T-helper 1 cell treated with Interleukin-12 subunit alpha and Interleukin-12 subunit beta and Interleukin-4 antibody, amounts not matched to agents 30 ng/mL and 1 ng/mL, for 36 hours (primary cell): ENCODE results near the gene ZMYM3. TPM values are rescaled to one million over a fixed set of nuclear protein-coding genes. Genes with fewer than 3 reads are reported as not detected.

ENCODE experiments used
- intact Hi-C: fragments of 100-400 bp; cut with micrococcal nuclease; formaldehyde crosslinking; loops from one replicate; pipeline ENCODE4 v1.15.1; 2024
- total RNA-seq: library from RNA; stranded (reverse); gene quantifications from 2 replicates; pipeline ENCODE4 v1.2.3, GENCODE V29; 2022

Gene ZMYM3
- total RNA-seq, 1 donor from 2014 or later = 16.3 TPM

DNA sequence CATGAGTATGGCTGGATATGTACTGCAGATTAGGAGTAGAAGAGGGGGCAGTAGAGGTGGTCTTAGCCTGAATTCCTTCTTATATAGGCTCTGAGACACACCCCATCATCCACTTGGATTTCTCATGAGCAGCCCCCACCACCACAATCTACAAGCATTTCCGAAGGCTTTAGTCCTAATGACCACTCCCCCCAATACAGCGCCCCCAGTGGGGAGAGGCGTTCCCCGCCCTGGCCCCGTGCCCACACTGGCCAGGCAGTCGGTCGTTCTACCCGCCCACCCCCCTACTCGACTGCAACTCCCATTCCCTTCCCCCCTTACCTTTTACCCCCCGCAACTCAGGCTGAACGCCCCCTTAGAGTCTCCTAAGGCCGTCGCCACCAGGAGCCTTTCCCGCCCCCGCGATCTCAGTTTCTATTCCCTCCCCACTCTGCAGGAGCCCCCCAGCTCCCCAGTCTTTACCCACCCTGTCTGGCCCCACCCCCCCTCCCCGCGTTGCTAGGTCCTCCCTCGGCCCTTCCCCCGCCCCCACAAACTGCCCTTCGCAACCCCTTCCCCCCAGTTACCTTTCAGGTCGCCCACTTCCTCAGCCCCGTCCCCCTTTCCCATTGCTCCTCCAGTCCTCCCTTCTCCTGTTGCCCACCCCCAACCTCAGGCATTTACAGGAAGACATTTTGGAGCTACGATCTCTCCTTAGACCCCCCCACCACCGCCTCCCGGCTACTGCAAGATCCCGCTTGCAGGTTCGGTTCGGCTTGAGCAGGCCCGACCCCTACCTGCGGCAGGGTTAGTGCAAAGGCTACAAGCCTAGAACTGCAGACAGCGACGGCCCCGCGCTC is 468 bp downstream of the ZMYM3 start:
- intact Hi-C loops = loop anchor here (1.0 to 10.0 kb wide), 7 partner anchors 30 to 1119 kb away; partner anchors contain the start of genes FOXO4, IGBP1, NONO and SNX12

DNA sequence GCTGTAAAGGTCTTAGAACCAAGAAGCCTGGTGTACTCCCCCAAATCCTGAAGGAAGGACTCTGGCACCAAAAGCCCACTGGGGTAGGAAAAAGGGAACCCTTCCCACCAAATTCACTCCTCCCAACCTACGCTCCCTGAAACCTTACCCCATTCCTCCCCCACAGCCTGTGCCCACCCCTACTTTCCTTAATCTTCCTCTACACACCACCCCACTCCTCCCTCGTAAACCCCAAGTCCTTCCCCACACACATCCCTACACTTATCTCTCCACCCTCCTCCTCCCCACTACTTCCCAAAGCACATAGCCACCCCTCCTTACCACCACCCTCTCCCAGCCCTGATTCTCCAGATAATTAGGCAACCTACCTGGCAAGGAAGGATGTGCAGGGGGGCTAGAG is 1.7 kb downstream of the ZMYM3 start:
- intact Hi-C loops = loop anchor here (10.0 kb wide), 2 partner anchors 157 to 1117 kb away; partner anchors contain the start of genes FOXO4 and IGBP1

DNA sequence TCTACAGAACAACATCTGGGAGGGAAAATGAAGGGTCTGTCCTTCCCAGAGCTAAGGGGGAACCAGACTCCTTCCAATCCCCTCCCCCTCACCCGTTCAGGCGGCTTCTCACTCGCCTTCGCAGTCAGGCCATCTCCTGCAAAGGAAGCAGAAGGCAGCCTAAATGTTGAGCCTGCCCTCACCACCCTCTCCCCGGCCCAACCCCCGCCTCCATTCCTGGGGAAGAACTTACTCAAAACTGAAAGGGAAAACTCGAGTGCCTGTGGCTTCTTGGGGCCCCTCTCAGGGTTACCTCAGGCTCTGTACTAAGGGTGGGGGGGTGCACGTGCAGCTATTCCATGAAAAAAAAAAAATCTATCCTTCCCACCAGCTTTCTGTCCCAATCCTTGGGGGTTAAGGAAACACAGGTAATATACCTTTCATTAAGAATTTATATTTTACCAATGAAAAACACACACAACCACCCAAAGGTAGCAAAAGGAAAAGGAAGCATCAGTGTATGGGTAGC is 2.4 kb downstream of the ZMYM3 start:
- intact Hi-C loops = loop anchor here (10.0 kb wide), 2 partner anchors 157 to 1117 kb away; partner anchors contain the start of genes FOXO4 and IGBP1

DNA sequence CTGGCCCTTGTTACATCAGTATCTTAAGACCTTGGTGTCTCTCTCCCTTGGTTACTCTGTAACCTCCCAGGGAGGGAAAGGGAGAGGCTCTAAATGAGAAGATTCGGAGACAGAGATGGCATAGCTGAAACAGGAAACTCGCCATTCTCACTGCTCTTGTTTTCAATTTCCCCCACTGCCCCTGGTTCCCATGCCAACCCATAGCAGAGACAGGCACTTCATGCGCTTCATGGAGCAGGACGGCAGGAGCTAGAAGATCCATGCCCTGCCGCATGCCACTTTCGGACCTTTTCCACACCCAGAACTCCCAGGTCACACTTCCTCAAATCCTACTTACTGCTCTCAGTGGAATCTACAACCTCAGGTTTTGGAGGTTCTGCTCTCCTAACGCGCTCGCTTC is 3.1 kb downstream of the ZMYM3 start:
- intact Hi-C loops = loop anchor here (10.0 kb wide), 2 partner anchors 156 to 1116 kb away; partner anchors contain the start of genes FOXO4 and IGBP1

DNA sequence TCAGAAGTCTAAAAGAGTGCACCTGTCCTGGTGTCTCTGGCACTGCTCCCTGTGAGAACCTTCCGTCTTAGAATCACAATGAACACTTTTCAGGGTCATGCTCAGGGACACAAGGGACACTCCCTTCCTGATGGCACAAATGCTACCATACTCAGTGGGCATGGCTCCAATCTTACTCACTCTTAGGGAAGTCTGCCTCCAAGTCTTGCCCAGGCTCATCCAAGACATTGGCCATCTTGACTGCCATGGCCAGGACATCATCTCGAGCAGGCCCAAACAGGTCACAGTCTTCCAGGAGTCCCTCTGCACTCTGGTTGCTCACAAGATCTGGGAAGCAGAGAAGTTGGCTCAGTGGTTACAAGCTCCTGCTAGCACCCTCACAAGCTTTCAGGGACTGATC is 8.8 kb downstream of the ZMYM3 start:
- intact Hi-C loops = no loop called here

DNA sequence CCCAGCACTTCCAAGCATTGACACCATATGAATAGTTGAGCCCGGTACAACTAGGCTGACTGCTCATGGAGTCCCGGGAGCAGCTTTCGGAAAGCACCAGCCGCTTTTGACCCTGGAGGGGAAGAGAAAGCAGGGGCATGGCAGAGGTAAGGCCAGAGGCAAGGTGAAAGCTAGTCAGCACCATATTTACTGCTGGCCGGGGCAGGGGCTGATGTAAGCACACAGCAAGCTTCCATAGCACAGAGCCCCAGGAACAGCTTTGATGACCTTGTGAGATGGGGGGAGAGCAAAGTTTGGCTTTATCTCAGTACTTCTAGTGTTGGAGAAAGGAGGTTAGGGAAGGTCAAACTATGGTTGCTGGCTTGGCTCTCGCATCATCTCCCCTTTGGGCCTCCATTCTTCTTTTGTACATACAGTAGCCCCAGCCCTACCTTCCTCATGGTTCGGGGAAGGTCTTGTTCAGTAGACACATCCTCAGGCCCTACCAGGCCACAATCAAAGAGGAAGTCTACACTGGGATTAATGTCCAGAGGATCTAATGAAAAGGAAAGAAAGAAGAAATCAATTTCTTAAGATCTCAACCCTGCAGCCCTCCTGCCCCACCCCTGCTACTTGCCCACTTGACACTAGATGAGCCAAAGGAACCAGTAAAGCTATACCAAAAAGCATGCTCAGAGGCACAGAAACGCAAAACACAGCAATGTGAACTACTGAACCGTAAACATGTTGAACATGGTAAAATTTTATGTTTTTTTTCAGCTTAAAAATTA is 9.4 kb downstream of the ZMYM3 start:
- intact Hi-C loops = no loop called here

DNA sequence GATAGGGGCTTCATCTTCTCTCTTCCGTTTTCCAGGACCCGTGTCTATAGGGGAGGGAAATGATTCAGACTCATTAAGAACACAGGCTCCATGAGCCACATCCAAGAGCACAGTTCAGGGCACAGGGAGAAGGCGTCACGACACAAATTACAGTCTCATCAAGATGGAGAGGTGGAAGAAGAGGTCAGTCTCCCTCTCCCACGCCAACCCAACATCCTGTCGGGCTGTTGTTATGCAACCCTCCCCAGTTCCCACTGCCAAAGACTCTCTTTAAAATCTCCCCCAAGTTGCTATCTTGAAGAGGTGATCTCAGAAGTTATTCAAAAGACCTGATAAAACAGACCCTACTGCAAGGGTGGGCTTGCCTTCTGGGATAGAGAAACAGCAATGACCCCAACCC is 12.6 kb downstream of the ZMYM3 start:
- intact Hi-C loops = no loop called here

DNA sequence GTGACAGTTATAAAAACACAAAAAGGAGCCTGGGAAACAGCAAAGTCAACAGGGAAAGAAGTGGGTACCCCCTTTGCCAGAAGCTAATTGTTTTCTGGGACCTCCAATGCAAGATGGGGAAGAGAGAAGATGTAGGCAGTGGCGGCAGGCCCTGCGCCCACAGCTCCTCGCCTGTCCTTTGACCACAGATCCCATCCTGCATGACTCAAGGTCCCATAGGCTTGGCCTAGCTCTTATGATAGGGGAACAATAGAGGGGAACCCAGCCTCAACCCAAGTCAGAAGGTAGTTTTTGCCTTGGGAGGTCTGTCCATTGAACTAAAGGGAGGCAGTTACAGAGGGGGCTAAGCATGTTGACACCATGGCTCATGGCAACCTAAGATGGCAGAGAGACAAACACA is 14.2 kb downstream of the ZMYM3 start:
- intact Hi-C loops = no loop called here

DNA sequence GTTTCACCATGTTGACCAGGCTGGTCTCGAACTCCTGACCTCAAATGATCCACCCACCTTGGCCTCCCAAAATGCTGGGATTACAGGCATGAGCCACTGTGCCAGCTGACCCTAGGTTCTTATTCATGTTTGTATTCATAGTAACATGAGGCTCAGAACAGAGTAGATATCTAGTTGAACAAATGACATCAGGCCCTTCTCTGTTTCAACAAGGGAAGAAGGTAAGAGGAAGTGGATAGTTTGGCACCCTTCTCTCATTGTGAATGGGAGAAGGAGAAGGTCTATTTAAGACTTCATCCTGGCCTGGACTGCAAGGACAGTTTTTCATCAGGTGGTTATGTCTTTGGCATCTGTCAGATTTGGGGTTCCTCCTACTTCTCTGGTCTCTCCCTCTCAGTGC is 17.1 kb downstream of the ZMYM3 start:
- intact Hi-C loops = no loop called here

DNA sequence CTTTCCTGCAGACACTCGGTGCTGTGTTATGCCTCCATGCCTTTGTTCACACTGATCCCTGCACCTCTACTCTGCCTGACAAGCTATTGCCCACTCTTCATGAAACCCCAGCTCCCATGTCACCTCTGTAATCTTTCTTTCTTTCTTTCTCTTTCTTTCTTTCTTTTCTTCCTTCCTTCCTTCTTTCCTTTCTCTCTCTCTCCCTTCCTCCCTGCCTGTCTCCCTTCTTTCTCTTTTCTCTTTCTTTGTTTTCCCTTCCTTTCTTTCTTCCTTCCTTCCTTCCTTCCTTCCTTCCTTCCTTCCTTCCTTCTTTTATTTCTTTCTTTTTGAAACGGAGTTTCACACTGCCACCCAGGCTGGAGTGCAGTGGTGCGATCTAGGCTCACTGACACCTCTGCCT is 18.5 kb downstream of the ZMYM3 start:
- intact Hi-C loops = no loop called here

DNA sequence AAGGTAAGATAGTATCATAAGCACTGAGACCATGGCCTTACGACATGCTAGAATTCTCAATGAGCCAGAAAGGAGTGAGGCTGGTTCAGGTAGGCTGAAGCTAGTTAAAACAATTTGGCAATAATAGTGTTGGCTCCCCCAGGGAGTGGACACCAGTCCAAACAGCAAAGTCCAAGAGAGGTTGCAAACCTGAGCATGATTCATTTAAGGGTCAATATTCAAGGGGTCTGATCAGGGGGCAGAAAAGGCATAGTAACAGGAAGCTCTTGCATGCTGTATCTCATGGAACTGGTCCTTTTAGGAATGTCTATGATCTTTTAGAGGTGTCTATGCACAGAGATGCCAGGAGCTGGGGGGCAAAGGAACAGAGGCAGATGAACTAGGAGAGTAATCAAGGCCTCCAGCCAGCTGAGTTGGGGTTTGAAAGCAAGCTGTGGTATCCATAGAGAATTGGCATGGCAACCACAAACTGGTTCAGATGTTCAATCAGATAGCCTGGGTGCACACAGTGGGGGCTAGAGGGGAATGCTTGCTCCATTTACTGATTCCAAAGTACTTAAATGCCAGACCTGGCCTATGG is 25.8 kb downstream of the ZMYM3 start:
- intact Hi-C loops = no loop called here

DNA sequence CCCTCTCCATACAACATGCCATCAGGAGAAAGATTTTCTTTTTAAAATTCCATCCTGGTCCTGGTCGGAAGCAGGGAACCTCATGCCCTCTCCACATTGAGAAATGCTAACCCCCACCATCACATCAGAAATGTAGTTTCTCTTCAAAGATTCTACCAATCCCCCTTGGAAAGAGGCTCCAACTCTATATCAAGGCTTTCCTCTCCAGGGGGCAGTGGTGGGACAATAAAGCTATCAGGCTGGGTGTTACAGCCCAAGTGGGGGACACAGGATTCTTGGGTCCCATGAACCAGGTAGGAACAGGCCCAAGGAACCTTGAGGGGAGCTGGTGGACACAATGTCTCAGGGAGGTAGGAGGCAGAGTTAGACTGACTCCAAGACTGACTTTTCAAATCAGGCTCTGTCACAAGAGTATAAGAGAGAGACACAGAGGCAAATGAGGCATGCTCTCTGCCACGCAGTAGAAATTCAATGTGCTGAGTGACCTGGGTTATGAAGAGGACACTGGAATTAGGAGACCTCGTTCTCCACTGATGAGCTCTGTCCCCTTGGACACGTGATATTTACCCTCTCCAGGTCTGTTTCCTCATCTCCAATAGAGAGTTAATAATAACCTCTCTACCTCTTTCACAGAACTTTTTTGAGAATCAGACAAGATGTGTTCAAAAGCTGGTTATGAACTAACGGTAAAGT is 26.4 kb downstream of the ZMYM3 start:
- intact Hi-C loops = no loop called here

DNA sequence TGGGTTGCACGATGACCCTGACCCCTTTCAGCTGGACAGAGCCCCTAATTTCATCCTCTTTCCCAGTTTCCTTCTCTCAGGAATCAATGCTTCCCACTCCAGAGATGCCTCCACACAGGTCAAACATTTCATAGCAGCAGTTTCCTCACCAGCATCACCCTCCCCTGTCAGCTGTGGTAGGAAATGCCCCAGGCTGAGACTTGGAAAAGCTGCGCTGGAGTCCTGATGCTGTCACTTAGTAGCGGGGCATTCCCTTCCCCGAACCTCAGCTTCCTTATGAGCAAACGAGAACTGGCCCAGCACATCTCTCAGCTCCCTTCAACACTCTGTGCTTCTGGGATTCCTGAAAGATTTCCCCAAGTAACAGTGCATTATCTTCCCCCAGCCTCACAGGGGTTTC is 28.3 kb downstream of the ZMYM3 start:
- intact Hi-C loops = no loop called here

DNA sequence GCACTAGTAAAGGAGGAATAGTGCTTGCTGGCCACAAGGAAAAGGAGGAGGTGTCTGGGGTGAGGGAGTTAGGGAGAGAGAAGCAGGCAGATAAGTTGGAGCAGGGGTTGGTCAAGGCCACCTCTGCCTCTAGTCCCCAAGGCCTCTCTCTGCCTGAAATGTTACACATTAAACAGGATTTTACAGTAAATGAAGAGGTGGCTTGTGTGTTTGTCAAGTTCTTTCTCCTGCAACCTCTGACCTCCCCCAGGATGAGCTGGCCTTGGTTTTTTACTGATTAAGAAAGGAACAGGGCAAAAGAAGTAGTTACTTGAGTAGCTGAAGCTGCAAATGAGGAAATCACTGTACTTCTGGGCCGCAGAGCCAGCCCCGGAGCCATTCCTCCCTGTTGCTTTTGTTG is 28.9 kb downstream of the ZMYM3 start:
- intact Hi-C loops = no loop called here

DNA sequence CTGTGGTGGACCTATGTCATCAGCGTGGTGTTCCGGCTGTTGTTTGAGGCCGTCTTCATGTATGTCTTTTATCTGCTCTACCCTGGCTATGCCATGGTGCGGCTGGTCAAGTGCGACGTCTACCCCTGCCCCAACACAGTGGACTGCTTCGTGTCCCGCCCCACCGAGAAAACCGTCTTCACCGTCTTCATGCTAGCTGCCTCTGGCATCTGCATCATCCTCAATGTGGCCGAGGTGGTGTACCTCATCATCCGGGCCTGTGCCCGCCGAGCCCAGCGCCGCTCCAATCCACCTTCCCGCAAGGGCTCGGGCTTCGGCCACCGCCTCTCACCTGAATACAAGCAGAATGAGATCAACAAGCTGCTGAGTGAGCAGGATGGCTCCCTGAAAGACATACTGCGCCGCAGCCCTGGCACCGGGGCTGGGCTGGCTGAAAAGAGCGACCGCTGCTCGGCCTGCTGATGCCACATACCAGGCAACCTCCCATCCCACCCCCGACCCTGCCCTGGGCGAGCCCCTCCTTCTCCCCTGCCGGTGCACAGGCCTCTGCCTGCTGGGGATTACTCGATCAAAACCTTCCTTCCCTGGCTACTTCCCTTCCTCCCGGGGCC is 29.7 kb downstream of the ZMYM3 start:
- intact Hi-C loops = no loop called here

DNA sequence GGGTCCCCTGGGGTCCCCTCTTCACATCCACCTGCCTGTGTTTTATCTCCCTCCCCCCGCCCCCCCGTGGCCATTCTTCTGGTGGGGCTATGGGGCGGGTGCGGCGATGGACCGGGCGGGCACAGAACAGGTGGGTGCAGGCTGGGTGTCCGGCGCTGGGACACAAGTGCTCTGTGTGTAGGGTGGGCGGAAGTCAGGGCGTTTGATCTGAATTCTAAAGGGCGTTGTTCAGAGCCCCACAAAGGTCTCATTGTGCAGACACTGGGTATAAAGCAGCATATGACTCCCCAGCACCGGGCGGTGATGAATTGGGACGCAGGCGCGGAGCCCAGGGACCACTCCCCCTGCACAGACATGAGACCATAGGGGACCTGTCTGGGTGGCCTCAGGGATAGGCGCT is 31.0 kb downstream of the ZMYM3 start, which contains the start of gene GJB1:
GJB1 (plus strand) TSS at position 296 of the 400 bp plus-strand sequence. CDS start 484 bp downstream, outside the sequence.
- intact Hi-C loops = no loop called here

DNA sequence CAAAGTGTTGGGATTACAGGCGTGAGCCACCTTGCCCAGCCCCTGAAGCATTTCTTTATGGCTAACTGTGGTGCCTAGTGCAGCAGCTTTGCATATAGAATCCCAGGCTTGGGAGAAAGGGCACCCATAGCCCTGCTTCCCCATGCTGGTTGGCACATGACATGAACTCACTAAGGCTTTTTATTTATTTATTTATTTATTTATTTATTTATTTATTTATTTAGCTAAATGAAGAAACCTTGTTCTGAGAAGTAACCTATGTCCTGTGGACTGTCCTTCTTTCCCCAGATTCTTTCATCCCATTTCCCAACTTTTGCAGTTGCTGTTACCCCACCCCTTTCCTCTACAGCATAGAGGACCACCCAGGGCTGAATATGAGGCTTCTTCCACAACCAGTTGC is 32.8 kb downstream of the ZMYM3 start:
- intact Hi-C loops = no loop called here

DNA sequence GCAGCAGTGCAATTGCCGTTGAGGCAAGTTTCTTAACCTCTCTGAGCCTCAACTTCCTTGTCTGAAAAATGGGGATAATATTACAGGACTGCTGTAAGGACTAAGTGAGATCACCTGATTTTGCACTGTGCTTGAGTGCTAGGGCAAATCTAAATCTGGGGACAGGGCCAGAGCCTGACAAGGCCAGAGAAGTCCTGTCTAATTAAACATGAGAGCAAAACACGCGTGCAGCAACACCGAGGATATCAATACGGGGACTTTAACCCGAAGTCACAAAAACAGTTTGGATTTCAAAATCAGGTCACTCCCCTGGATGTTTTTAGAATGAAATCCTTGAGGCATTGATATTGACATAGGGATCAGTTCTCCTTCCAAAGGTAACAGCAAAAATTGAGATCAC is 36.6 kb downstream of the ZMYM3 start:
- intact Hi-C loops = no loop called here

DNA sequence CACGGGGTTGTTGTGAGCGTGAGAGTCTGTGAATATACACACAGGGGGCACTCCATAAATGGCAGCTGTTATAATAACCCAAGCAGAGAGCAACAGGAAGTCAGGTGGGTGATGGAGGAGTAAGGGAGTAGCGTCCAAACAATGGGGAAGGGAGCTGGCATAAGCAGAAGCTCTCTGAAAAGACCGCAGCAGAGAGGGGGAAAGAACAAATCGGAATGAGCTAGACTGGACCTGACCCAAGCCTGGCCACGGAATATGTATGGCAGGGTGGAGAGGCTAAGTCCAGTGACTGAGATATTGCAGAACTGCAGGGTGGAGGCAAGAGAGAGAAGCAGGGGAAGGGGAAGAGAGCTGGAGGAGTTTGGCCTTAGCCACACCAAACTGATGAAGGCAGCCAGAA is 37.5 kb downstream of the ZMYM3 start:
- intact Hi-C loops = no loop called here

DNA sequence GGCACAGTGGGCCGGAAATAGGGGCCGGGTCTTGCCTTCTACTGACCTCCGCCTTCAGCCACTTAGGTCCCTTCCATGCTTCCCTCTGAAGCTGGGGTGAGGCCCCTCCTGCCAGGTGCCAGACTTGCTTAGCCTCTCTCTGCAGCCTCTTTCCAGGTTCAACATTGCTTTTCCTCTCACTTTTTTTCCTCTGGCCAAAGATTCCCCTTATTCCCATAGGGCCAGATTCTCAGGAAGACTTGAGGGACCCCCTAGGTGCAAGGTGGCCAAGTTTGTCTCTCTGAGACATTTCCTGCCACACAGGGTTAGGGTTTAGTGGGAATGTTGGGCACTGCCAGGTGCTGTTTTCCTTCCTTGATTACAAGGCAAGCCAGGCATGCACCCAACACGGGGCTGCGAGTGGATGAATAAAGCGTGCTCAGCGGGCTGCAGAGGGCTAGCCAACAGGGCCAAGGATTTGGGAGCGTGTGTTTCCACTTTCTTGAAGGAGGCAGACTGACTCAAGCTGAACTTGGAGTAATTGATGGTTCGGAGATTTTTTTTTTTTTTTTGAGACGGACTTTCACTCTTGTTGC is 38.5 kb downstream of the ZMYM3 start:
- intact Hi-C loops = no loop called here
